H4 (cell line): Measurements from ENCODE around the gene CNTNAP2. TPM values are rescaled to one million over a fixed set of nuclear protein-coding genes. Genes with fewer than 3 reads are reported as not detected.
"Not testable (repeated sequence)": the region's sequence is repeated elsewhere in the genome, so short reads cannot be mapped to it uniquely, and the experiment has no call there.

ENCODE experiments used
- DNase-seq: peaks from one replicate; pipeline ENCODE4 v3.0.0-alpha.2; 2015; ENCODE audit warnings: low spot score
- total RNA-seq: library from RNA; depleted of rRNA; stranded (reverse); fragments of >200 nt; shearing (Covaris generic); gene quantifications from 2 replicates; pipeline ENCODE4 v1.2.3, GENCODE V29; 2014

CNTNAP2 gene
- total RNA-seq, 1 experiment from 2014 or later, result 1.7 TPM

GRCh38 chr7:148022832-148023231 is 1906.2 kb downstream of the CNTNAP2 start:
- no peak for DNase-seq

GRCh38 chr7:148026713-148027112 is 1910.1 kb downstream of the CNTNAP2 start:
- no peak for DNase-seq

- no peak for DNase-seq
These were observed 1911.6 kb downstream of the CNTNAP2 start for GRCh38 chr7:148028165-148028564.

GRCh38 chr7:148031019-148031418 is 1914.4 kb downstream of the CNTNAP2 start:
- DNase-seq, result no peak

GRCh38 chr7:148031811-148032210 is 1915.2 kb downstream of the CNTNAP2 start:
- no peak for DNase-seq

GRCh38 chr7:148035950-148036349 is 1919.3 kb downstream of the CNTNAP2 start:
- DNase-seq, result no peak

- DNase-seq, result no peak
These were observed 1920.4 kb downstream of the CNTNAP2 start for GRCh38 chr7:148037044-148037443.

GRCh38 chr7:148041156-148041555 is 1924.6 kb downstream of the CNTNAP2 start:
- DNase-seq, result no peak

GRCh38 chr7:148042935-148043631 is 1926.5 kb downstream of the CNTNAP2 start:
- DNase-seq, result no peak

- no peak for DNase-seq
These were observed 1927.6 kb downstream of the CNTNAP2 start for GRCh38 chr7:148044173-148044572.

- peak; percentile 51 for DNase-seq
These were observed 1928.9 kb downstream of the CNTNAP2 start for GRCh38 chr7:148045521-148045920.

- DNase-seq, result no peak
These were observed 1932.5 kb downstream of the CNTNAP2 start for GRCh38 chr7:148049068-148049467.

- no peak for DNase-seq
These were observed 1934.0 kb downstream of the CNTNAP2 start for GRCh38 chr7:148050492-148051158.

GRCh38 chr7:148056406-148056805 is 1939.8 kb downstream of the CNTNAP2 start:
- DNase-seq, result no peak

- no peak for DNase-seq
These were observed 1941.5 kb downstream of the CNTNAP2 start for GRCh38 chr7:148058092-148058491.

- no peak for DNase-seq
These were observed 1942.2 kb downstream of the CNTNAP2 start for GRCh38 chr7:148058753-148059152.

GRCh38 chr7:148060724-148061123 is 1944.1 kb downstream of the CNTNAP2 start:
- DNase-seq, result no peak

GRCh38 chr7:148078111-148078510 is 1961.5 kb downstream of the CNTNAP2 start:
- not testable (repeated sequence) for DNase-seq

GRCh38 chr7:148079206-148080080 is 1962.8 kb downstream of the CNTNAP2 start:
- DNase-seq, result no peak

GRCh38 chr7:148083448-148083847 is 1966.8 kb downstream of the CNTNAP2 start:
- no peak for DNase-seq

- DNase-seq, result peak; percentile 67
These were observed 1967.5 kb downstream of the CNTNAP2 start for GRCh38 chr7:148084138-148084537.

GRCh38 chr7:148091882-148092281 is 1975.3 kb downstream of the CNTNAP2 start:
- no peak for DNase-seq
